GM23338 (cell line): ENCODE data around the gene OST4.

Experiments
- EZH2phosphoT487 ChIP-seq: fragments of 200-600 bp; sonication (generic); IDR thresholded peaks from one replicate; pipeline ENCODE4 v1.8.1; 2018; ENCODE audit warnings: antibody characterized with exemption; ENCODE audit not compliant: unreplicated experiment
- NANOG ChIP-seq: IDR thresholded peaks from 2 replicates; pipeline ENCODE4 v1.6.1; 2016; ENCODE audit warnings: antibody characterized with exemption, borderline replicate concordance

DNA sequence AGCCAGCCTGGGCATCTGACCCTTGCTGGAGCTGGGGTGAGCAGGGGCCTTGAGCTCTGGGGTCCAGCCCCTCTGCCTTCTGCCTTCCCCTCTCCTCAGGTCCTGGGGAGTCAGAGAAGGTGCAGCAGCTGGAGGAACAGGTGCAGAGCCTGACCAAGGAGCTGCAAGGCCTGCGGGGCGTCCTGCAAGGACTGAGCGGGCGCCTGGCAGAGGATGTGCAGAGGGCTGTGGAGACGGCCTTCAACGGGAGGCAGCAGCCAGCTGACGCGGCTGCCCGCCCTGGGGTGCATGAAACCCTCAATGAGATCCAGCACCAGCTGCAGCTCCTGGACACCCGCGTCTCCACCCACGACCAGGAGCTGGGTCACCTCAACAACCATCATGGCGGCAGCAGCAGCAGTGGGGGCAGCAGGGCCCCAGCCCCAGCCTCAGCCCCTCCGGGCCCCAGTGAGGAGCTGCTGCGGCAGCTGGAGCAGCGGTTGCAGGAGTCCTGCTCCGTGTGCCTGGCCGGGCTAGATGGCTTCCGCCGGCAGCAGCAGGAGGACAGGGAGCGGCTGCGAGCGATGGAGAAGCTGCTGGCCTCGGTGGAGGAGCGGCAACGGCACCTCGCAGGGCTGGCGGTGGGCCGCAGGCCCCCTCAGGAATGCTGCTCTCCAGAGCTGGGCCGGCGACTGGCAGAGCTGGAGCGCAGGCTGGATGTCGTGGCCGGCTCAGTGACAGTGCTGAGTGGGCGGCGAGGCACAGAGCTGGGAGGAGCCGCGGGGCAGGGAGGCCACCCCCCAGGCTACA is 10.7 kb upstream of the OST4 start:
- no peak for TF ChIP-seq EZH2phosphoT487
- TF ChIP-seq NANOG: no peak
